ENCODE data around the gene ZNF593OS. TPM values are rescaled to one million over a fixed set of nuclear protein-coding genes. Genes with fewer than 3 reads are reported as not detected.

ZNF593OS gene
- total RNA-seq, 1 donor from 2014 or later = not detected

- no peak for DNase-seq (ENCODE audit: low spot score in 2 of 2, unreplicated experiment in 2 of 2)
- Mint-ChIP-seq H3K9me3 (no peaks in the 10 kb centered on the region), H3K27ac (peak overlapping the region; percentile 56)
These were observed 49.5 kb downstream of the ZNF593OS start for GRCh38 chr1:26121854-26122773.

GRCh38 chr1:26119892-26120608, 51.6 kb downstream of the ZNF593OS start:
- H3K4me3 Mint-ChIP-seq = no peak overlapping the region
- H3K27ac Mint-ChIP-seq = no peak overlapping the region
- DNase-seq (ENCODE audit: low spot score in 2 of 2, unreplicated experiment in 2 of 2) = no peak
- peaks cover 17% of the 10 kb centered on the region for H3K36me3 Mint-ChIP-seq
- no peak for TF ChIP-seq CTCF (IDR thresholded peaks at IDR 0.05; ENCODE audit: unreplicated experiment)
- peaks cover 6% of the 10 kb centered on the region for H3K4me1 Mint-ChIP-seq
- H3K9me3 Mint-ChIP-seq = no peaks in the 10 kb centered on the region
- no peaks in the 10 kb centered on the region for H3K27me3 Mint-ChIP-seq (ENCODE audit: low read depth)

More at GRCh38 chr1:26121854-26122773, 49.5 kb downstream of the ZNF593OS start:
- no peak for TF ChIP-seq CTCF (IDR thresholded peaks at IDR 0.05; ENCODE audit: unreplicated experiment)
- no peak overlapping the region for H3K4me3 Mint-ChIP-seq
- peaks cover 17% of the 10 kb centered on the region for H3K36me3 Mint-ChIP-seq
- H3K4me1 Mint-ChIP-seq = peaks cover 13% of the 10 kb centered on the region
- H3K27me3 Mint-ChIP-seq (ENCODE audit: low read depth) = no peaks in the 10 kb centered on the region

Other genes with a start within 250 kb of the ZNF593OS start
- 8.7 to 9.9 TPM (median 9.1 TPM) in 3 replicates for gene PAFAH2, start 173.8 kb downstream of the ZNF593OS start, total RNA-seq
- gene EXTL1, start 150.1 kb downstream of the ZNF593OS start, total RNA-seq = 6.9 to 8.2 TPM (median 7.1 TPM) in 3 replicates
- 9.2 to 10.7 TPM (median 10.3 TPM) in 3 replicates for gene SLC30A2, start 125.7 kb downstream of the ZNF593OS start, total RNA-seq
- gene TRIM63, start 104.2 kb downstream of the ZNF593OS start, total RNA-seq = 1.4 to 1.9 TPM (median 1.7 TPM) in 3 replicates
- 18.3 to 19.4 TPM (median 19.1 TPM) in 3 replicates for gene PDIK1L, start 60.0 kb downstream of the ZNF593OS start, total RNA-seq
- 0.58 to 0.84 TPM (median 0.69 TPM) in 3 replicates for gene FAM110D, start 12.8 kb downstream of the ZNF593OS start, total RNA-seq
- not detected in 3 replicates for gene C1orf232, start 2.9 kb downstream of the ZNF593OS start, total RNA-seq
- 27.1 to 28.7 TPM (median 28.6 TPM) in 3 replicates for gene ZNF593, start 1.9 kb downstream of the ZNF593OS start, total RNA-seq
- gene CNKSR1, start 5.7 kb upstream of the ZNF593OS start, total RNA-seq = 50.2 to 53.9 TPM (median 52.2 TPM) in 3 replicates
- gene CATSPER4, start 18.8 kb upstream of the ZNF593OS start, total RNA-seq = 0.27 to 0.38 TPM (median 0.29 TPM) in 3 replicates
- gene CEP85, start 62.4 kb upstream of the ZNF593OS start, total RNA-seq = 18.2 to 22.7 TPM (median 20.3 TPM) in 3 replicates
- 35.6 to 37.4 TPM (median 36.3 TPM) in 3 replicates for gene SH3BGRL3, start 108.3 kb upstream of the ZNF593OS start, total RNA-seq
- 28.3 to 29.6 TPM (median 29.6 TPM) in 3 replicates for gene UBXN11, start 134.8 kb upstream of the ZNF593OS start, total RNA-seq
- gene CD52, start 146.1 kb upstream of the ZNF593OS start, total RNA-seq = 1.1 to 1.9 TPM (median 1.6 TPM) in 3 replicates
- 9.4 to 10.9 TPM (median 10.3 TPM) in 3 replicates for gene CRYBG2, start 182.3 kb upstream of the ZNF593OS start, total RNA-seq
- gene ZNF683, start 200.9 kb upstream of the ZNF593OS start, total RNA-seq = not detected in 3 replicates
- 0.09 TPM in 1 of 3 replicates, not detected in the others for gene LIN28A, start 239.0 kb upstream of the ZNF593OS start, total RNA-seq

Data from mesothelial cell of epicardium (in vitro differentiated cells).